ENCODE results near the gene CINP.
A peak's percentile ranks its signal among the peaks of the same experiment; 100 is the strongest.
"Not testable (repeated sequence)": the region's sequence is repeated elsewhere in the genome, so short reads cannot be mapped to it uniquely, and the experiment has no call there.

The CINP gene

GRCh38 chr14:102319351-102320032, 43.2 kb downstream of the CINP start, which contains the start of gene ZNF839:
Gene ZNF839 (plus strand): TSS chr14:102319746. CDS start chr14:102319766, 20 bp downstream.
- DNase-seq: peak; percentile 70

- DNase-seq: no peak
Measured at GRCh38 chr14:102318781-102319276, 43.9 kb downstream of the CINP start.

- DNase-seq: peak; percentile 48
Measured at GRCh38 chr14:102317564-102318248, 45.0 kb downstream of the CINP start.

- peak; percentile 87 for DNase-seq
Measured at GRCh38 chr14:102316743-102317563, 45.7 kb downstream of the CINP start.

- no peak for DNase-seq
Measured at GRCh38 chr14:102316338-102316742, 46.4 kb downstream of the CINP start.

- no peak for DNase-seq
Measured at GRCh38 chr14:102315121-102315520, 47.6 kb downstream of the CINP start.

- peak; percentile 71 for DNase-seq
Measured at GRCh38 chr14:102314242-102315011, 48.3 kb downstream of the CINP start.

GRCh38 chr14:102304611-102305506, 57.8 kb downstream of the CINP start, which contains the start of gene MOK:
Gene MOK (minus strand): TSS chr14:102305164. CDS start chr14:102304968, 196 bp downstream.
- DNase-seq: peak; percentile 96

GRCh38 chr14:102303664-102304063, 59.0 kb downstream of the CINP start:
- no peak for DNase-seq

- not testable (repeated sequence) for DNase-seq
Measured at GRCh38 chr14:102298303-102299070, 64.2 kb downstream of the CINP start.
